ENCODE results near the gene SLC6A7.

Gene SLC6A7

DNA sequence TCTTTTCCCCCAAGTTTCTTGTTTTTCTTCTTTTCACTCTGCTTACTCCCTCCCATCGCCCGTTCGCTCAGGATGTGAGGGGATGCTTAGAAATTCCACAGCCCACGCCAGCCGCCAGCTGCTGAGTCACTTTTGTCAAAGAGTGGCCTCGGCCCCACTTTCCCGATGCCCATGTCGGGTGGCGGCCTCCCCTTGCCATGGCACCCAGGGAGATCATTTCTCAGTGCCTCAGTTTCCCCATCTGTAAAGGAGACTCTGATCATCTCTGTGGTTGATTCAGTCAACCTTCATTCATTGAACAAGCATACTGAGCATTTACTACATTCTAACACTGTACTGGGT, 33.9 kb upstream of the SLC6A7 start:
- DNase-seq (ENCODE audit: low spot score), result no peak

DNA sequence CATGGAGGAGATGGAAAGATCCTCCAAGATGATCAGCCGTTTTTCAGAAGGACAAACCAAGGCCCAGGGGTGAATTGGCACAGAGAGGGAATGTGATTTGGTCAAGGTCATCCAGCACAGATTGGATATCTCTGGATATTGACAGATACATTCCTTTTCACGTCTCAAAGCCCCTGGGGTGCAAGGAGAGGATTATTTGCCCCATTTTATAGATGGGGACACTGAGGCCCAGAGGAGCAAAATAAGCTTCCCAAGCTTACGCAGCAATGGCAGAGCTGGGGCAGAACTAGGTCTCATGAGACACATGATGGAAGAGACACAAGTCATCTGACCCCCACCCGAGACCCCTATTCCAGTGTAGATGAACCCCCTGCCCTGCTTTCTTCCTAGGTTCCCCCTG, 33.3 kb upstream of the SLC6A7 start:
- no peak for DNase-seq (ENCODE audit: low spot score)

DNA sequence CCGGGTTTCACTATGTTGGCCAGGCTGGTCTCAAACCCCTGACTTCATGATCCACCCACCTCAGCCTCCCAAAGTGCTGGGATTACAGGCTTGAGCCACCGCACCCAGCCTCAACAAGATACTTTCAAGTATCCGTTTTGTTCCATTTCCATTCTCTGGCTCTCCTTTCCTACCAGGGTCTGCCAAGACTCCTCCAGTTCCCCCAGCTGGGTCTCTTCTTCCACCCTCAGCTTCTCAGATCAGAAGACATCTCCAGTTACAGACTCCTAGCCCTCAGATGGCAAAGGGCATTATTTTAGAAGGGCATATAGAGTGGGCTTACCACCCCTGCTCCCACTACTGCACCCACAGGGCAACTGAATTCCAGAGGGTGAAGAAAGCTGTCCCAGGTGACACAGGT, 32.7 kb upstream of the SLC6A7 start:
- DNase-seq (ENCODE audit: low spot score), result no peak

DNA sequence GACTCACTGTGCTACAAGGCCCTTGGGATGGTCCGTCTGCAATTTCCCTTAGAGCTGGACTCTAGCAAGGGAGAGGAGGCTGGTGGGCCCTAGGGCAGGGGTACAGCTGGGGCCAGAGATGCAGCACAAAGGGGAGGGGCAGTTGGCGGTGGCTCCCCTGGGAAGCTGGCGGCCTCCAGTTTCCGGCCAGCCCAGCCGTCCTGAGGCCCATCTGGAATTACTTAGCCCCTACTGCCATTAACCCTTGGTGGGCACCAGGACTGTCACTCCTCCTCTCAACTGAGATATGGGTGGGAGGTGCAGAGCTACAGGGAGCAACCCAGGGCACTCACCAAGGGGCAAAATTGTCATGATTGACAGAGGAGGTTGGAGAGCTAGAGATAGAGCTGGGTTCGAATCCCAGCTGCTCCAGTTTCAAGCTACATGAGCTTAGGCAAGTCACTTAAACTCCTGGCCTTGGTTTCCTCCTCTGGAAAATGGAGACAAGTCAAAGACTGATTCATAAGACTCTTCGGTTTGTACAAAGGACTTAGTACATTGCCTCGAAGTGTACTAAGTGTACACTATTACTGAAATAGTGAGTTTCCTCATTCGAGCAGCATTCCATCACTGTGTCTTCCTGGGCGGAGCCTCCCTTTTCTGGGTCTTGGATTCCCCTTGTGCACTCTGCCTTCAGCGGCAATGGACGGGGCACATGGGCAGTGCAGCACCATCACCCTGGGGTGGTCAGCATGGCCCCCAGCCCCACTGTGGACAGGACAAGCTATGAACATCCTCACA, 31.5 kb upstream of the SLC6A7 start:
- no peak for DNase-seq (ENCODE audit: low spot score)

DNA sequence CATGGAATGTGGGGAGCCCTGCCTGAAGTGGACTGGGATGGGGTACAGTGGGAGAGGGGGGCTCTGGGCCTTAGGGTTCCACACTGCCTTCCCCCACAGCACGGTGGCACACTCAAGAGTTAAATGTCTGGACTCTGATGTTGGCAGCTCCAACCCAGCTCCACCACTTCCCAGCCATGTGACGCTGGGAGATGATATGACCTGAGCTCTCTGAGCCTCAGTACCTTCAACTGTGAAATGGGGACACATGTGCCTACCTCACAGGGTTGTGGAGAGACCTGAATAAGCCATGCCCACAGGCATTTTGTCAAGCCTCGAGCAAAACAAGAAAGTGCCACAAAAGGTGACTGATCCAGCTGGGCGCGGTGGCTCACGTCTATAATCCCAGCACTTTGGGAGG, 30.8 kb upstream of the SLC6A7 start:
- no peak for DNase-seq (ENCODE audit: low spot score)

DNA sequence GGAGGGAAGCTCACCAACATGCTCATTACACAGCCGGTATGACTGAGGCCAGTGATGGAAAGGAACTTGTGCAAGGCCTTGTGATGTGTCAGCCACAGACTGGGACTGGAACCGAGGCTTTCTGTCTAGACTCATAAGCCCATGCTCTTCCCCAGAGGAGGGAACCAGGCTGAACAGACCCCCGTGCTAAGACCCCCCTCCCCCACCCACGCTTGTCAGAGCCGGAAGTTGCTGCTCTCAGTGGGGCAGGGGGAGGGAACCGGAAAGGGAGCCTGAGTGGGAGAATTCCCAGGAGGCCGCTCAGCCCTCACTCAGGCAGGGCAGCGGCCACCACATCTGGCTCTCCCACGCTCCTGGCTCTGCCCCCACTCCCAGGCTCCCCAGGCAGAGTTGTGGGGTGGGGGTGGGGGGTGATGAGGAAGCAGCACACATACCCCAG, 30.1 kb upstream of the SLC6A7 start:
- DNase-seq (ENCODE audit: low spot score), result no peak

DNA sequence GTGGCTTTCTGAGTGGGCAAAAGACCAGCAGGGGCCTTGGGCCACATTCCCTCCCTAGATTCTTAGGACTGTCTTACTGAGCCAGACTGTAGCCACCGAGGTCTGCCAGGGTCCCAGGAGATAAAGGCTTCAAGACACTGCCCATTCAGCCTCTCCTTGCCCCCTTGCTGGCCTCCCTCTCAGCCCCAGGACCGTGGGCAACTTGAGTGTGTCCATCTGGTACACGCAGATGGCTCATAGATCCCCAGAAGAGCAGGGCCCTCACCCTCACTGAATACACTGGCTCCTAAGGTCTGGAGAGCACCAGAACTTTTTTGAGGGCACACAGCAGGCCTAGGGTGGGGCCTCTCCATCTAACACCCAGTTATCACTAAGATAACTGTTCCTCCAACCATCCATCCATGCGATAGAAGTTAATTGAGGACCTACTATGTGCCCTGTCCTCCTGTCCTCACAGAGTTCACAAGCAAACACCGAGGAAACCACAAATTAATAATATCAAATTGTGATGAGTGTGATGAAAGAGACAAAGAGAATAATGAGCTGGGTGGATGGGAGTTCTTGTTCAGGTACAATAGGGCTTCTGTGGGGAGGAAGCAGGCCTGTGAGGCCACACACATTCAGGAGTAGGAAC, 29.3 kb upstream of the SLC6A7 start:
- no peak for DNase-seq (ENCODE audit: low spot score)

DNA sequence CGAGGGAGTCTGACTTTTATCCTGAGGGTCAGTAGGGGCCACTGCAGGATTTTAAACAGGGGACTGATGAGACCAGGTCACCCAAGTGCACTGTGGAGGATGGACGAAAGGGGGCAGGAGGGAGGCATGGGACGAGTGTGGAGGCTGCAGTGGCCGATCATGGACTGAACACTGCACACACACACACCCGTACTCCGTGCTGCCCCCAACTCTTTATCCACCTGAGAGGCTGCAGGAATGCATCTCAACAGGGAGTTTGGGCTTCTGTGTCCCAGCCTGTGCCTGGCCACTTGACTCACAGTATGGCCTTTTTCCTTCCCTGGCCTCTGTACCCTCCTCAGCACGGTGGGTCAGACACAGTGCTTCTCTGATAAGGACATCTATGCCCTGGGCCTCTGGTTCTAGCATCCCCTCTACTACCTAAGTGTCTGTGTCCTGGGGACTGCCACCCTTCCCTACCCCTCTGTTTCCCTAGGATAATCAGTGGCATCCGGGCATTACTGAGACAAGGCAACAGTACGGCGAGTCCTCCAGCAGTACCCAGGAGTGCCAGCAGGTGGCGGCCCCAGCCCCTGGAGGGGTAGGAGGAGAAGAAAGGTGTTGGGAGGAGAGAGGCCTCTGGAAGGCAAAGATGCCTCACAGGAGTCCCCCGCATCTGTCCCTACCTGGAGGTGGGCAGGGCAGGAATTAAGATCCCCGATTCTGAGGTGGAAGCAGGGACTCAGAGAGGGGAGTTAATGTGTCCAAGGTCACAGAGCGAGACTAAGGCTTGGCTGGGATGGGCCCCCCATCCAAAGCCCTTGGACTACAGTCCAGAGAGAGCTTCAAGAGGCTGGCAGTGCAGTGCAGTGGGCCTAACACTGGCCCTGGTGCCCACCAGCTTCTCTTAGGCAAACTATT, 28.4 kb upstream of the SLC6A7 start:
- peak; percentile 93 for DNase-seq (ENCODE audit: low spot score)

DNA sequence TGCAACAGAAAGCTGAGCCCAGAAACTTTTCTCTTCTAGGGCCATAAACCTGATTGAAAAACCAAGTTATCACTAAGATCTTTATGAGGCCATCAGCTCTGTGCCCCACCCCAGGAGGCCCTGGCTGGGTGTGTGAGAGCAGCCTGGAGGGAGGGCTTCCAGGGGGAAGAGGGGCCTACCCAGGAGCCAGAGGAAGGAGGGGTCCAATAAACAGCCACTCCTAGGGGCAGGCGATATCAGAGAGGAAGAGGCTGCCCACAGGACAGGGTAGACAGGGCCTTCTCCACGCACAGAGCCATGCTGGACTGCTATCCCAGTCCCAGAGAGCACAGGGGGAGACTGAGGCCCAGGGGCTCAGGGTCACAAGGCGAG, 27.7 kb upstream of the SLC6A7 start:
- no peak for DNase-seq (ENCODE audit: low spot score)

DNA sequence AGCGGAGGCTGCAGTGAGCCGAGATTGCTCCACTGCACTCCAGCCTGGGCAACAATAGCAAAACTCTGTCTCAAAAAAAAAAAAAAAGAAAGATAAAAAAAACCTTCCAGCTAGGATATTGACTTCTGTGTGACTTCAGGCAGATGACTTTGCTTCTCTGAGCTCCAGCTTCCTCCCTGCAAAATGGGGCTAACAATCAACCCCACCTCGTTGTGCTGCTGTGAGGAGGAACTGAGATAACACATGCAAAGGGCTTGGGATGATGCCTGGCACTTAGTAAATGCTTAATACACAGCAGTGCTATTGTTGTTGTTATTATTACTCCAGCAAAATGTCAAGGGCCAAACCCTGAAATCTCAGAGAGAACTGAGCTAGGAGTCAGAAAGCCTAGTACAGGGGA, 26.8 kb upstream of the SLC6A7 start:
- DNase-seq (ENCODE audit: low spot score), result no peak

DNA sequence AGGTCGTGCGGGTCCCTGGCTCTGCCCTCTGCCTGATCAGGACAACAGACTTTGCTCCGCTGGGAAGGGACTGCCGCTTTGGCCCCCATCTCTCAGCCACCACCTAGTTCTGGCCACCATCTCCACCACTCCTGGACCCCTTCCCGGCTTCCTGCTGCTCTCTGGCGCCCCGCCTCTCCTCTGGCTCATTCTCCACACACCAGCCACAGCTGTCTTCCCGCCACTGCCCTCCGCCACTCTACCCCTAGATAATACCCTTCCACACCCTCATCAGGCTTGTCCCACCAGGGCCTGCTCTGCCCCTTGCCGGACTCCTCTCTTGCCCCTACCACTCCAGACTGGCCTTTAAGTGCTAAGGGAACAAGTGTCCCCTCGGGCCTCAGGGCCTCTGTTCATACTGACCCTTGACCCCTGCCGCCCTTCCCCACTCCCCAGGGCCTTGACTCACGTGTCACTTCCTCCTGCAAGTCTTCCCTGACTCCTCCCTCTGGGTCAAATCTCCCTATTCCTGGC, 26.3 kb upstream of the SLC6A7 start:
- DNase-seq (ENCODE audit: low spot score), result peak; percentile 73

DNA sequence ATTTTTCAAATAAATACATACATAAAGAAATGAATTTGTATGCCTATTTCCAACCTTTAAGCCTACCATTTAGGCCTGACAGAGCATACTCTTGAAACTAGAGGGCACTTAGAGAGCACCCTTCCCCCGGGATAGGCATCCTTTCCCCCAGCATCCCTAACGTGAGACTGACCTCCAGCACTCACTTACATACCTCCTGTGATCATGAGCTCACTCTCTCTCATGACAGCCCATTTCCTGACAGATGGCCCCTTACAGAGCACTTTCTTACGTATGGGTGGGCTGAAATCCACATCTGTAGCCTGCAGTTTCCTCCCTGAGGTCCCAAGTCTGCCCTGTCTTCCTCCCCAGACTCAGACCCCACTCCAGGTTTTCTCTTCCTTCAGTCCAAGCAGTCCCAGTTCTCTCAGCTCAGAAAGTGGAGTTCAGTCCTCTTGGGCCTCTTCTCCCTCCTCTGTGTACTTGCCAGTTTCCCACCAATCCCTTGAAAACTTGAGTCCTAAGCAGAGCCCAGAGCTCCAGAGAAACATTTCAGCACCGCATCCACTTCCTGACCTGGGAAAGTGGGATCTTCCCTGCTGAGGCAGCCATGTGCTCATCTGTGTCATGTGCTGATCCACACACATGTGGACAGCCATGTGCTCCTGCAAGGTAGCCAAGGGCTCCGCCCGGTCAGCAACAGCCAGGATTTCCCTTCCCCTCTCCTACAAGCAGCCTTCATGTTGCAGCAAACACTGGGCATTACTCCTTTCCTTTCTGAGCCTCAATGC, 25.5 kb upstream of the SLC6A7 start:
- DNase-seq (ENCODE audit: low spot score), result no peak

DNA sequence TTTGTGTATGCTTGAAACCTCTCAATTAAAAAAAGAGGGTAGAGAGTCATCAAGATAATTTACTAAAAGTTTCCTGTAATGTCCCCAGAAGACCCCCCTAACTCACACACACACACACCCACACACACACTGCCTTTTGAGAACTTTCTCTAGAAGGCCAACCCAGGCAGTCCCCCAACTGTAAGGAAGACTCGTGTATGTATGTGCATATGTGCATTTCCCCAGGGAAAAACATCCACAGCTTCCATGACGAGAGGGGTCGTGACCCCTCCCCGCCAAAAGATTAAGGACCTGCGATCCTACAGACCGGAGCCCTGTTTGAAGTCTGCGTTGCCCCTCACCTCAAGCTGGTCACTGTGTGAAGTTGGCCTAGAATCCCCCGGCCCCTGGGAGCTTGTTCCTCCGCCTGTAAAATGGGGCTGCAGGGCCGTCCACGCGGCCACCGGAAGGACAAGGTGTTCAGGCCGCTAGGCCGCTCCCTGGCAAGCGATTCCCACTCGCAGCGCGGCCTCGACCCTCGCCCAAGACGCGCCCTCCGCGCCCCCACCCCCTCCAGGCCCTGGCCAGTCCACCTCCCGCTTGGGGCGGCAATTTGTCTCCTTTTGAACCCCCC, 23.7 kb upstream of the SLC6A7 start:
- no peak for DNase-seq (ENCODE audit: low spot score)

DNA sequence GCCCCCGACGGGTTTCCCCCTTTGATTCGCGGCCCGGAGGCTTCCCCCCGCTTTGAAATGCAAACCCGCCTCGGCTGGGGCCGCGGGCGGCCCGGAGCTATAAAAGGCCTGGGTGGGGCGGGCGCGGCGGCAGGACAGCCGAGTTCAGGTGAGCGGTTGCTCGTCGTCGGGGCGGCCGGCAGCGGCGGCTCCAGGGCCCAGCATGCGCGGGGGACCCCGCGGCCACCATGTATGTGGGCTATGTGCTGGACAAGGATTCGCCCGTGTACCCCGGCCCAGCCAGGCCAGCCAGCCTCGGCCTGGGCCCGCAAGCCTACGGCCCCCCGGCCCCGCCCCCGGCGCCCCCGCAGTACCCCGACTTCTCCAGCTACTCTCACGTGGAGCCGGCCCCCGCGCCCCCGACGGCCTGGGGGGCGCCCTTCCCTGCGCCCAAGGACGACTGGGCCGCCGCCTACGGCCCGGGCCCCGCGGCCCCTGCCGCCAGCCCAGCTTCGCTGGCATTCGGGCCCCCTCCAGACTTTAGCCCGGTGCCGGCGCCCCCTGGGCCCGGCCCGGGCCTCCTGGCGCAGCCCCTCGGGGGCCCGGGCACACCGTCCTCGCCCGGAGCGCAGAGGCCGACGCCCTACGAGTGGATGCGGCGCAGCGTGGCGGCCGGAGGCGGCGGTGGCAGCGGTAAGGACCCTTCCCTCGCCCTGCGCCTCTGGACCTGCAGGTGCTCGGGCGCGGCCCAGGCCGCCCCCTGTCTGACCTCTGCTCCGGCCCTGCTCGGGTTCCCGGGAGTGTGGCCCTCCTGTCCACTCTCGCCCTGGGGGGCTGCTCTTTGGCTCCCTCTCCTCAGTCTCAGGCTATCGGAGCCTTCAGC, 23.0 kb upstream of the SLC6A7 start, which contains the start of gene CDX1:
Gene CDX1, plus strand, starts transcription at position 129 of the 862 bp plus-strand sequence. Its CDS starts 99 bp downstream, at position 228.
- DNase-seq (ENCODE audit: low spot score), result peak; percentile 68

DNA sequence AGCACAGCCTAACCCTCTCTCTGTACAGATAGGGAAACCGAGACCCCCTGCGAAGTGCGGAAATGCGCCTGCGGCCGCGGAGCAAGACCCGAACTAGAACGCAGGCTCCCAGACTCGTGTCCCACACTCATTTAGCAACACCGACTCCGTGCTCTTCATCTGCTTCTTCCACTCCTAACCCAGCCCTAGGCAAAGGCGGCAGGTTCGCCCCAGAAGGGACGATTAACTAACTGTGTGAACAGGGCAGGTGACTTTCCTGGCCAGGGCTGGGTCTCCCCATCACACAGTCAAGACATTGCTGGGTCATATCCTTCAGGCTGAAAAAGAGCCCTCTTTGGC, 22.4 kb upstream of the SLC6A7 start:
- no peak for DNase-seq (ENCODE audit: low spot score)

DNA sequence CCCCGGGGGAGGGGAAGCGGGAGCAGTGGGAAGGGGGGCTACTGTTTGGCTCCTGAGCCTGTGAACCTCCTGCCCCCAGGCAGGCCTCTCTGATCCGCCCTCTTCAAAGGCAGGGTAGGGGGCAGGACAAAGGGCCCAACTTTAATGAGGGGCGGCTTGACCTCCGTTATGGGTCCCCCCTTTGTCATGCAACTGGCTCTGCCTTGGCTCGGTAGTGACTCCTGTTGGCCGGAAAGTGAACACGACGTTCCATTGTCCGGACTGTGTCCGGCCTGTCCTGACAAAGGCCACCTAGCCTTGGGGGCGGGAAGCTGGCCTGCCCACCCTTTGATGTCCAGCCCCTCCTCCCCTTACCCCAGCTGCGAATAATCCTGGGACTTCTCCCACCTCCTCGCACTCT, 22.0 kb upstream of the SLC6A7 start:
- DNase-seq (ENCODE audit: low spot score), result peak; percentile 67

DNA sequence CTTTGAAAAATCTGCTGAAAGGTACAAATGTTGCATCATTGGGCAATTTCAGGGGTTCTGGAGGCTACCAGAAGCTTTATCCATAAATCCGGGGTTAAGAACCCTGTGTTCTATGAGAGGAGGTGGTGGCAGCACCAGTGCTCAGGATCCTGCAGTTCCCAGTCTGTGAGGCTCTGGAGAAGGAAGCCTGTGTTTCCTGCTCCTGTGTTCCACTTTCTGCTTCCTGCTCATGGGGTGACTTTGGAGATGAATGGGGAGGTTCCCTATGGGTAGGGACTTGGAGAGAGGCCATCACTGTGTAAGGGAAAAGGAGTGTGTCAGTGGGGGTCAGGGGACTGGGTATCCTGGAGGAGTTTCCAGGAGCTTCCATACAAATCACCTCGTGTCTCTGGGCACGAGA, 21.0 kb upstream of the SLC6A7 start:
- no peak for DNase-seq (ENCODE audit: low spot score)

DNA sequence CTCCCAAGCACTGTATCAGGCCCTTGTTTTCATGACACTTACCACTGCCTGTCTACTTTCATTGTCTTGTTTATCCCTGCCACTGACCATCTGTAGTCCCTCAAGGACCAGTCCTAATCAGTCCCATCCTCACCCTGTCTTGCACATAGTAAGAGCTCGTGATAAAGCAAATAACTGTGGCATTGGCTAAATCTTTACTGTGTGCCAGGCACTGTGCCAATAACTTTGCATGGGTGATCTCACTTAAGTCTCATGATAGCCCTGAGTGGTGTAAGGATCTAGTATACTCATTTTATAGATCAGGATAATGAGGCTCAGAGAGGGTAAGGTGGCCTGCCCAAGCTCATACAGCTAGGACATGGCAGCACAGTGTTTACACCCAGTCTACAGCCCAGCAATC, 17.7 kb upstream of the SLC6A7 start:
- DNase-seq (ENCODE audit: low spot score), result no peak

DNA sequence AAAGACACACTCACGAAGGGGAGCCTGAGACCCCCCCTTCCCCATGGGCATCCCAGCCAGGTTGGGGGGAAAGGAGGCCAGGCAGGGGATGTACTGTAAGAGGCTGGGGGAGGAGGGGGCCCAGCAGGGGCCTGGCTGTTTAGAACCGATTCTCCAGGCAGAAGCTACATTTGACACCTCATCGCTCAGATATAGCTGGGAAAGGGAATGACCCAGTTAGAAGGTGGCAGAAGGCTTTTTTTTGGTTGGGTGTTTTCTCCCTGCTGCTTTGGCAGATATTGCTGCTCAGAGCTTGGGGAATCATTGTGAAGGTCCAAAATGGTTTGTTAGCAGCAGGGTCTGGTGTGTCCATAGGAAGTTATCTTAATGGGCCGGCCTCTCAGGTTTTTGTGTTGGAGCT, 17.3 kb upstream of the SLC6A7 start:
- DNase-seq (ENCODE audit: low spot score), result no peak

DNA sequence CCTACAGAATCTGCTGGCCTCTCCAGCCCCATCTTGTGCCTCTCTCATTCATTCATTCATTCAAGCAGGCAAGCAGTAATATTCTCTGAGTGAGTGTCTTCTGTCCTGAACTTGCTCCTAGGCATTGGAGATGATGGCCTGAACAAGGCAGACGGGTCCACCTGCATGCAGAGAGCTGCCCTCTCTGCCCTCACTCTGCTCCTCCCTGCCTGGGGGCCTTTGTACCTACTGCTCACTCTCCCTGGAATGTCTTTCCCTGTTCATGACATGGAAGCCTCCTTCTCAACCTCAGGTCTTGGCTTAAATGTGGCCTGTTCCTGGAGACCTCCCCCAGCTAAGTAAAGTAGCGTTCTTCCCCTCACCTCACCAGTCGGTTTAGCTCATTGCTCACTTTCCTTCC, 16.7 kb upstream of the SLC6A7 start:
- DNase-seq (ENCODE audit: low spot score), result no peak

DNA sequence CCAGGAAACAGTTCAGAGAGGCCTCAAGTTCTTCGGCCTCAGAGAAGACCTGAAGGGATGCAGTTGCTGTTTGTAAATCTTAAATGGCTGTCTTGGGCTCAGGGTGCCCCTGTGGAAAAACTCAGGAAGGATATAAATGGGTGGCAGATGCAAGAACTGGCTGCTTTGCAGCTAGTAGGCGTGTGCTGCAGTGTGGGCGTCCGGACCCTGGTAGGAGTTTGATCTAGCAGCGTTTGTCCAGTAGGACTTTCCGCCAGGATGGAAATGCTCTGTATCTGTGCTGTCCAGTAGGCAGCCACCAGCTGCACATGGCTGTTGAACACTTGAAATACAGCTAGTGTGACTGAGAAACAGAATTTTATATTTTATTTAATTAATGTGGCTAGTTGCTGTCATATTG, 15.6 kb upstream of the SLC6A7 start:
- no peak for DNase-seq (ENCODE audit: low spot score)
